ENCODE data around the gene PSMB10.

- TF ChIP-seq CTCF (IDR thresholded peaks at IDR 0.05; ENCODE audit: low read depth, low read length) (no peak), EZH2phosphoT487 (IDR thresholded peaks at IDR 0.05; ENCODE audit: low read depth) (no peak)
Observed at GRCh38 chr16:67964477-67965131, 28.0 kb upstream of the PSMB10 start.
